Measurements from ENCODE around the gene UMAD1. TPM values are rescaled to one million over a fixed set of nuclear protein-coding genes. Genes with fewer than 3 reads are reported as not detected.

Gene UMAD1
- total and polyA plus RNA-seq, 2 of the 4 experiments (the other 2 are of a cell fraction), result 5.2 to 8.4 TPM

DNA sequence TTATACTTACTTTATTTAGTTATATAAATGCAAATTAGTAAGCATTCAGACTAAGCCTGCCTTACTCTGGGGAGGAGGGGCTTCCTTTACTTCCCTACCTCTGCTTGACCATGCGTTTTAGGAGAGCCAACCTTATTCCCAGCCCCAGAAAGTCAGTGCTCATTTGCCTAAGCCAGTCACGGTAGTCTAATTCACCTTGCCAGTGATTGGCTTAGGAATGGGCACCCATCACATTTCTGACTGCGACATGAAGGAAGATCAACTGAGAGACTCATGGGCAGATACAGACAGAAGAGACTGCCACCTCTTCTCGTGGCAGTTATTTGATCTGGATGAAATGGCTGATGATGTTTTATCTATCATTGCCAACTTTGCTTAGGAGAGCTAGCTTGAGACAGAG is 48.4 kb downstream of the UMAD1 start:
- H3K36me3 ChIP-seq (ENCODE audit: control insufficient read depth, insufficient read depth, low read length), result no peaks in the 10 kb centered on the region
- H3K9me3 ChIP-seq (ENCODE audit: control insufficient read depth, insufficient read depth, low read length), result no peaks in the 10 kb centered on the region
- H4K20me1 ChIP-seq (ENCODE audit: insufficient read depth, low read length), result no peaks in the 10 kb centered on the region
- H3K9ac ChIP-seq (ENCODE audit: low read depth, low read length), result no peak overlapping the region
- H2BK5ac ChIP-seq (ENCODE audit: low read depth, low read length, poor library complexity, severe bottlenecking), result no peak overlapping the region
- H2BK20ac ChIP-seq (ENCODE audit: low read depth, low read length), result no peak overlapping the region
- H2BK15ac ChIP-seq (ENCODE audit: low read depth, low read length), result no peak overlapping the region
- H3K4me2 ChIP-seq (ENCODE audit: low read depth, low read length), result no peak overlapping the region
- H3K4ac ChIP-seq (ENCODE audit: low read depth, low read length), result peak overlapping the region; percentile 30; the same call in 1 of the 2 replicates
- WGBS, 2 experiments (ENCODE audit: extremely low coverage in 2 of 2, insufficient read length in 1 of 2), result 100% methylated on average over 2 of the region's 4 CpGs; no CpG with 5 or more reads in 1 of the 2 experiments
- no peak overlapping the region for H2AK9ac ChIP-seq (replicated peaks; ENCODE audit: low read depth, low read length, poor library complexity)
- no peak overlapping the region for H3K27ac ChIP-seq (ENCODE audit: insufficient read depth, low read length)
- in situ Hi-C loops (cut with MboI; ENCODE audit: low sequenced_read_pairs), result loop anchor here (5.0 to 10.0 kb wide), 2 partner anchors 68 to 286 kb away; no protein-coding TSS in a partner anchor
- no peak overlapping the region for H3K18ac ChIP-seq (ENCODE audit: low read depth, low read length)
- no peaks in the 10 kb centered on the region; the same call in 1 of the 2 replicates for H3K4me1 ChIP-seq (ENCODE audit: control insufficient read depth, insufficient read depth, low read length)
- 0 out of 4 replicates have a peak, but pooled peaks cover 0 to 2% of the 10 kb centered on the region in 2 experiments for H3K79me1 ChIP-seq (ENCODE audit: low read depth in 1 of 2, low read length in 2 of 2)
- H4K5ac ChIP-seq (ENCODE audit: low read depth, low read length), result no peak overlapping the region
- H3K14ac ChIP-seq (replicated peaks; ENCODE audit: low read depth, low read length), result no peak overlapping the region
- no peak overlapping the region for H3K56ac ChIP-seq (ENCODE audit: extremely low read depth, insufficient read depth, low read length)
- ATAC-seq (ENCODE audit: low read depth) (no peak), DNase-seq (no peak)
- H3K27me3 ChIP-seq (ENCODE audit: control insufficient read depth, insufficient read depth, low read length), result no peaks in the 10 kb centered on the region
- intact Hi-C loops (cut with micrococcal nuclease), result no loop called here
- H3K4me3 ChIP-seq (ENCODE audit: insufficient read depth, low read depth, low read length), result no peak overlapping the region
- H2BK120ac ChIP-seq (ENCODE audit: low read depth, low read length), result no peak overlapping the region; the same call in 1 of the 2 replicates
- H3K9me1 ChIP-seq (ENCODE audit: insufficient read depth, low read length), result no peaks in the 10 kb centered on the region; the same call in 1 of the 2 replicates
- TF ChIP-seq RCOR1 (IDR thresholded peaks at IDR 0.05; ENCODE audit: insufficient replicate concordance, low read length) (no peak), FOS (IDR thresholded peaks at IDR 0.05; ENCODE audit: low read depth, low read length) (no peak), BHLHE40 (IDR thresholded peaks at IDR 0.05; ENCODE audit: low read depth, low read length) (no peak), RFX5 (IDR thresholded peaks at IDR 0.05; ENCODE audit: low read depth, low read length) (no peak), MXI1 (IDR thresholded peaks at IDR 0.05; ENCODE audit: borderline replicate concordance, low read depth, low read length) (no peak), SMC3 (IDR thresholded peaks at IDR 0.05; ENCODE audit: low read depth, low read length) (no peak), CHD1 (IDR thresholded peaks at IDR 0.05; ENCODE audit: low read depth, low read length) (no peak), POLR2A (IDR thresholded peaks at IDR 0.05; ENCODE audit: low read depth, low read length) (no peak), MAFK (IDR thresholded peaks at IDR 0.05; ENCODE audit: low read depth, low read length) (no peak), RAD21 (IDR thresholded peaks at IDR 0.05; ENCODE audit: low read length) (no peak), MAZ (IDR thresholded peaks at IDR 0.05; ENCODE audit: borderline replicate concordance, low read depth, low read length) (no peak), CEBPB (IDR thresholded peaks at IDR 0.05; ENCODE audit: low read depth, low read length) (no peak), NFE2L2 (IDR thresholded peaks at IDR 0.05; ENCODE audit: low read depth, low read length) (no peak)
- TF ChIP-seq, protein P1, sequence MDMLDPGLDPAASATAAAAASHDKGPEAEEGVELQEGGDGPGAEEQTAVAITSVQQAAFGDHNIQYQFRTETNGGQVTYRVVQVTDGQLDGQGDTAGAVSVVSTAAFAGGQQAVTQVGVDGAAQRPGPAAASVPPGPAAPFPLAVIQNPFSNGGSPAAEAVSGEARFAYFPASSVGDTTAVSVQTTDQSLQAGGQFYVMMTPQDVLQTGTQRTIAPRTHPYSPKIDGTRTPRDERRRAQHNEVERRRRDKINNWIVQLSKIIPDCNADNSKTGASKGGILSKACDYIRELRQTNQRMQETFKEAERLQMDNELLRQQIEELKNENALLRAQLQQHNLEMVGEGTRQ (IDR thresholded peaks at IDR 0.05; ENCODE audit: low read depth, low read length), result no peak
- TF ChIP-seq, protein P2, sequence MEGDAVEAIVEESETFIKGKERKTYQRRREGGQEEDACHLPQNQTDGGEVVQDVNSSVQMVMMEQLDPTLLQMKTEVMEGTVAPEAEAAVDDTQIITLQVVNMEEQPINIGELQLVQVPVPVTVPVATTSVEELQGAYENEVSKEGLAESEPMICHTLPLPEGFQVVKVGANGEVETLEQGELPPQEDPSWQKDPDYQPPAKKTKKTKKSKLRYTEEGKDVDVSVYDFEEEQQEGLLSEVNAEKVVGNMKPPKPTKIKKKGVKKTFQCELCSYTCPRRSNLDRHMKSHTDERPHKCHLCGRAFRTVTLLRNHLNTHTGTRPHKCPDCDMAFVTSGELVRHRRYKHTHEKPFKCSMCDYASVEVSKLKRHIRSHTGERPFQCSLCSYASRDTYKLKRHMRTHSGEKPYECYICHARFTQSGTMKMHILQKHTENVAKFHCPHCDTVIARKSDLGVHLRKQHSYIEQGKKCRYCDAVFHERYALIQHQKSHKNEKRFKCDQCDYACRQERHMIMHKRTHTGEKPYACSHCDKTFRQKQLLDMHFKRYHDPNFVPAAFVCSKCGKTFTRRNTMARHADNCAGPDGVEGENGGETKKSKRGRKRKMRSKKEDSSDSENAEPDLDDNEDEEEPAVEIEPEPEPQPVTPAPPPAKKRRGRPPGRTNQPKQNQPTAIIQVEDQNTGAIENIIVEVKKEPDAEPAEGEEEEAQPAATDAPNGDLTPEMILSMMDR (conservative IDR thresholded peaks at IDR 0.05; ENCODE audit: low read depth, low read length), result no peak
- dilution Hi-C loops (cut with HindIII; ENCODE audit: low sequenced_read_pairs, unreplicated experiment), result no loop called here
- no TSS peak for BruUV-seq (replicated peaks)
- CTCF ChIA-PET, result interaction anchor here (0.7 to 1.2 kb wide), 2 partner anchors 72 to 502 kb away, joined by 3 to 5 read pairs; no protein-coding TSS in a partner anchor
- no peak overlapping the region for H4K8ac ChIP-seq (ENCODE audit: low read depth in 2 of 2, low read length in 2 of 2)
- no peak overlapping the region for H2AFZ ChIP-seq (replicated peaks; ENCODE audit: low read length, poor library complexity)
- H2AK5ac ChIP-seq (ENCODE audit: low read depth, low read length), result no peak overlapping the region
- H3K23ac ChIP-seq (ENCODE audit: low read depth, low read length), result no peak overlapping the region
- POLR2A ChIA-PET (ENCODE audit: unreplicated experiment), result no interaction called here
- no peak overlapping the region for H4K91ac ChIP-seq (ENCODE audit: insufficient read depth, low read depth, low read length)
